Right lobe of liver (tissue), 6 donors: Measurements from ENCODE around the gene CELSR1. TPM values are rescaled to one million over a fixed set of nuclear protein-coding genes. Genes with fewer than 3 reads are reported as not detected.
"Not testable (repeated sequence)": the region's sequence is repeated elsewhere in the genome, so short reads cannot be mapped to it uniquely, and the experiment has no call there.

Source experiments
- ATAC-seq, 4 donors: fragments of 200-7000 bp; cut with Tn5 transposase; one replicate each; pipeline ENCODE4 v1.9.1; 2020; ENCODE audit warnings: mild to moderate bottlenecking in 4 of 4, moderate library complexity in 4 of 4
- DNase-seq, 3 donors: peaks; one replicate each; pipeline ENCODE4 v3.0.0-alpha.2; 2020
- H3K27ac ChIP-seq, 3 donors: fragments of 200-600 bp; one replicate each; pipeline ENCODE4 v1.8.0; 2022
- H3K27me3 ChIP-seq, 2 donors: fragments of 200-600 bp; one replicate each; pipeline ENCODE4 v1.8.0; 2022
- H3K36me3 ChIP-seq, 4 donors: fragments of 200-600 bp; sonication (generic) in 1 of 4; one replicate each; pipeline versions ENCODE4 v1.5.1 to v1.8.0; 2017 to 2022; ENCODE audit warnings: control low read depth in 1 of 4
- H3K4me1 ChIP-seq, 4 donors: fragments of 200-600 bp; sonication (generic) in 1 of 4; one replicate each; pipeline versions ENCODE4 v1.5.1 to v1.8.0; 2017 to 2022; ENCODE audit warnings: control low read depth in 1 of 4
- H3K4me3 ChIP-seq, 3 donors: fragments of 200-600 bp; one replicate each; pipeline ENCODE4 v1.8.0; 2022
- H3K9me3 ChIP-seq, 4 donors: fragments of 200-600 bp; sonication (generic) in 1 of 4; one replicate each; pipeline versions ENCODE4 v1.5.1 to v1.8.0; 2017 to 2022; ENCODE audit warnings: control low read depth in 1 of 4
- CTCF ChIP-seq, 4 donors: fragments of 200-600 bp in 3 of 4; fragments of 450-650 bp in 1 of 4; IDR thresholded peaks; one replicate each; pipeline versions ENCODE4 v1.5.1 to v1.8.0; 2016 to 2022; ENCODE audit warnings: antibody characterized with exemption in 4 of 4, mild to moderate bottlenecking in 2 of 4
- POLR2A ChIP-seq: fragments of 450-650 bp; IDR thresholded peaks from one replicate; pipeline ENCODE4 v1.6.1; 2017; ENCODE audit warnings: antibody characterized with exemption, mild to moderate bottlenecking
- WGBS: methylation state at CpG from one replicate; pipeline ENCODE4 v1.1.6; 2018; ENCODE audit warnings: low coverage, low lambda C conversion rate; ENCODE audit not compliant: insufficient coverage; ENCODE audit errors: missing lambda C conversion rate; 5-methylcytosine and 5-hydroxymethylcytosine counted together
- intact Hi-C, 2 donors: fragments of 100-400 bp; cut with DNase I; formaldehyde crosslinking; loops; one replicate each; pipeline versions ENCODE4 v1.11.2 to v1.14.1; 2022
- total RNA-seq, 6 experiments: library from RNA; depleted of rRNA in 2 of 6; stranded (reverse); fragments of >200 nt in 2 of 6; fragmentation: NEBNext Ultra II Directional in 3 of 6; extraction: Animal tissue kit (Norgen Biotek cat#: 25700) in 3 of 6; gene quantifications; one replicate each; pipeline versions ENCODE4 v1.1.0 to v1.2.4, GENCODE V29; 2016 to 2023
- donor health status: DM: no; HTN: yes; CAD: no.
- donor health status: DM: no; HTN: no; CAD: no.
- donor health status: DM: no; HTN: no; CAD: no.
- donor health status: DM: no; HTN: yes; CAD: no.
- donor health status: DM: no; HTN: yes; CAD: no.

The CELSR1 gene
- total RNA-seq, 6 experiments from 2014 or later = 2.9 to 8.2 (median 5.0) TPM

DNA sequence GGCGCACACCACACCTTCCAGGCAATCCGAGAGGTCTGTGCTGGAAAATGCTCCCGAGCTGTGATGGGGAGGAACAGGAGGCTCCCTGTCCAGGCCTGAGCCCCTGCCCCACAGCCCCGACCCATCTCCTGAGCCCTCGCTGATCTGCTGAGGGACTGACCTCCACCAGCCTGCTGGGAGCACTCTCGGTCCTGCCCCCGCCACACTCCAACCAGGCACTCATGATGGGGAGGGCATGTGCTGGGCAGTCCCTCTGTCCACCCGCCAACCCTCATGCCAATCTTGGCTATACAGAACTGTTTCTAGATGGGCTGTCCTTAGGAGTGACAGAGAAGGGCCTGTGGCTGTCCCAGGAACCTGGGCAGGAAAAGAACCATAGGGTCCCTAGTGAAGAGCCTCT lies 131.1 kb downstream of the CELSR1 start:
- H3K27me3 ChIP-seq = no peaks in the 10 kb centered on the region
- H3K27ac ChIP-seq = no peak overlapping the region
- 94% methylated on average over 3 of the region's 8 CpGs for WGBS
- ATAC-seq (no peak), DNase-seq (no peak)
- H3K4me1 ChIP-seq = no peaks in the 10 kb centered on the region
- intact Hi-C loops = no loop called here
- TF ChIP-seq CTCF (IDR thresholded peaks at IDR 0.05) (no peak), POLR2A (no peak)
- H3K9me3 ChIP-seq = no peaks in the 10 kb centered on the region
- H3K4me3 ChIP-seq = no peak overlapping the region
- H3K36me3 ChIP-seq = no peaks in the 10 kb centered on the region

GRCh38 chr22:46405901-46406300 lies 131.5 kb downstream of the CELSR1 start:
- H3K27ac ChIP-seq = no peak overlapping the region
- WGBS = 61% methylated on average over 2 of the region's 4 CpGs
- intact Hi-C loops = no loop called here
- H3K9me3 ChIP-seq = no peaks in the 10 kb centered on the region
- H3K4me1 ChIP-seq = no peaks in the 10 kb centered on the region
- H3K36me3 ChIP-seq = no peaks in the 10 kb centered on the region
- TF ChIP-seq CTCF (IDR thresholded peaks at IDR 0.05) = no peak
- no peak for TF ChIP-seq POLR2A
- H3K4me3 ChIP-seq = no peak overlapping the region
- ATAC-seq (no peak), DNase-seq (no peak)
- no peaks in the 10 kb centered on the region for H3K27me3 ChIP-seq

DNA sequence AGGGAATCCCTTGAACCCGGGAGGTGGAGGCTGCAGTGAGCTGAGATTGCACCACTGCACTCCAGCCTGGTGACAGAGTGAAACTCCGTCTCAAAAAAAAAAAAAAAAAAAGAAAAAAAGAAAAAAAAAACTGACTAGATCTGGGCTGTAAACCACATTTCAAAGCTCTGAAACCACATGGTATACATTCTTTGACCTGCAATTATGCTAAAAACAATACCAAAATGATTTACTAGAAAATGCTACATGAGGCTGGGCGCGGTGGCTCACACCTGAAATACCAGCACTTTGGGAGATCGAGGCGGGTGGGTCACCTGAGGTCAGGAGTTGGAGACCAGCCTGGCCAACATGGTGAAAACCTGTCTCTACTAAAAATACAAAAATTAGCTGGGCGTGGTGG lies 133.5 kb downstream of the CELSR1 start:
- H3K27ac ChIP-seq, DNase-seq, H3K9me3 ChIP-seq, H3K36me3 ChIP-seq, H3K4me3 ChIP-seq, H3K4me1 ChIP-seq, ATAC-seq, H3K27me3 ChIP-seq, intact Hi-C loops: not testable (repeated sequence)
- WGBS = 84% methylated on average over 4 of the region's 7 CpGs

- Histone ChIP-seq H3K4me1 (no peaks in the 10 kb centered on the region), H3K9me3 (no peaks in the 10 kb centered on the region), H3K4me3 (no peak overlapping the region), H3K36me3 (no peaks in the 10 kb centered on the region), H3K27ac (no peak overlapping the region), H3K27me3 (no peaks in the 10 kb centered on the region)
- no peak for ATAC-seq
- WGBS = 48% methylated on average over 2 of the region's 2 CpGs
- no peak for DNase-seq
- TF ChIP-seq CTCF (IDR thresholded peaks at IDR 0.05) (no peak), POLR2A (no peak)
- intact Hi-C loops = no loop called here
Measured at GRCh38 chr22:46402505-46402904, 134.9 kb downstream of the CELSR1 start.

DNA sequence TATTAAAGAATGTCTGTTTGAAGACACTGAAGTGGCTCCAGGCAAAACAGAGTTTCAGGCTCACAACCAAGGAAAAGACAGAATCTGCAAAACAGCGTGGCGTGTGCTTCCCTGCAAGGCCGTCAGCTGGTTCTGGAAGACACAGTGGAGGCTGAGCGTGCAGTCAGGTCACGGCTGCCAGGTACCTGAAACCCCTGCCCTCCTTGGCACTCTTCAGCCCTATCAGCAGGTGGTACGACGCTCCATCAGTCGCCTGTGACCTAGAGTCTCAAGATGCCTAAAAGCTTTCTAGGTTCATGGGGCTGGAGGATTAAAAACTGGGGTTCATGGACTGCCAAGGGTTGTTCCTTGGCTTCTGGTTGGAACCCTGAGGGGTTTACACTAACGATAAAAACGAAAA lies 136.1 kb downstream of the CELSR1 start:
- ATAC-seq = no peak
- Histone ChIP-seq H3K4me3 (no peak overlapping the region), H3K36me3 (no peaks in the 10 kb centered on the region), H3K27me3 (no peaks in the 10 kb centered on the region), H3K9me3 (no peaks in the 10 kb centered on the region), H3K4me1 (no peaks in the 10 kb centered on the region), H3K27ac (no peak overlapping the region)
- WGBS = 72% methylated on average over 8 of the region's 10 CpGs
- intact Hi-C loops = no loop called here
- DNase-seq = no peak
- TF ChIP-seq POLR2A (no peak), CTCF (IDR thresholded peaks at IDR 0.05) (no peak)
